ENCODE measurements around the gene SCAPER. TPM values are rescaled to one million over a fixed set of nuclear protein-coding genes. Genes with fewer than 3 reads are reported as not detected.
A peak's percentile ranks its signal among the peaks of the same experiment; 100 is the strongest.

The SCAPER gene
- total and polyA plus RNA-seq, 2 experiments from 2014 or later, result 27.0 to 35.7 TPM

DNA sequence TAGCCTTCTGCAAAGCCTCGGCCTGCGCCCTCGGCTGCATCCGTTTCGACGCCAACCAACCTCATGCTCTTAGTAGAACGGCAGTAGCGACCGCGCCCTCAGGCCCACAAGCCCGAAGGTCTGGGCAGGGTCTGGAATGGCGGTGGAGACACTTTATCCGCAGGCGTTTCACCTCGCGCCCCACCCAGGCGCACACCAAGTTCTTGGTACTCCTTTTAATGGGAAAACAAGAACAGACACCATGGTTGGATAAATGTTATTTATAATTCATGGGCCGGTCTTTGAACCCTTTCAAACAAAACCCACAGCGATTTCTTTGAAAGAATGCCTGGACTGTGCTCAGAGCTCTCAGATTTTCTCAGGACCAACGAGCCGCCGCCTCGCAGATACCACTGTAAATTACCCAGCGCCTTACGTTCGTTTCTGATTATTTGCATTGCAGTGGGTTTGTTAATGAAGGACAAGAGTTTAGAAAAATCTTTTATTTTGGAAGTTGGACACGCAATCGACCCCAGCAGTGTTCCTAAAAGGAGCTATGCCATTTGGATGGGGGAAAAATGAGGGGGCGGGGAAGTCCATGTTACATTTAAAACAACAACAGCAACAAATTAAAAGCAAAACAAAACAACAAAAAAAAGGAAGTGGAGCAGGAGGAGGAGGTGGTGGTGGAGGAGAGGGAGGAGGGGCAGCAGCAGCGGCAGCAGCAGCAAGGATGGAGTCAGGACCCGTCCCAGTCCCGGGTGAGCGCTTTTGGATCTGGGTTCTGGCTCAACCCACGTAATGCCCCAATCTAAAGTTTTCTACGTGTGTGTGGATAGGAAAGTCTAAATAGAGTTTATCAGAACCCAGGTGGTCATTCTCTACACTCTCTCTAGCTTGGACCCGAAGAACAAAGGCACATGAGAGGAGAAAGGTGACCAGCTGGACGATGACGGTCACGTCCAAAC lies 569.6 kb downstream of the SCAPER start:
- H3K4me3 ChIP-seq, result peak overlapping the region; percentile 10

DNA sequence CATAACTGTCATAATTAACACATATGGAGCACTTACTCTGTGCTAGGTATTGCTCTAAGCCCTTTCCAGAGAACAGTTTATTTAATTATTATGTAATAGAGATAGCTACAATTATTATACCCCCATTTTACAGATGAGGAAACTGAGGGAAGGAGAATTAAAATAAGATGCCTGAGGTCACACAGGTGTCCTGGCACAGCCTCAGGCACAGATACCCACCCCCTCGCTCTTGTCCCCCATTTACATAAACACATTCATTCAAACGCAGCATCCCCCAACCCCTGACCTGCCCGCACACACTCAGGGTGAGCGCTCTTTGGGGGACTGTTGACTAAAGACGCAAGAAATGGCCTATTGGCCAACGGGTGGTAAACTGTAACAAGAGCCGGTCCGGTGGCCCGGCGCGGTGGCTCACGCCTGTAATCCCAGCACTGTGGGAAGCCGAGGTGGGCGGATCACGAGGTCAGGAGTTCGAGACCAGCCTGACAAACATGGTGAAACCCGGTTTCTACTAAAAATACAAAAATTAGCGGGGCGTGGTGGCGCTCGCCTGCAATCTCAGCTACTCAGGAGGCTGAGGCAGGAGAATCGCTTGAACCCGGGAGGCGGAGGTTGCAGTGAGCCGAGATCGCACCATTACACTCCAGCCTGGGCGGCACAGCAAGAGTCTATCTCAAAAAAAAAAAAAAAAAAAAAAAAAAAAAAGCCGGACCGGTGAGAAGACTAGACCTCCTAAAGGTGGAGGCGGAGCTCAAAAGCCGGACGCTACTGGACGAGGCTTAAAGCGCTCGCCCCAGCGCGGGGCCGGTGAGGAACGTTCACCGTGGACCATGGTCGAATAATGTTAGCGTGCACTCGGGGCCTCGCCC lies 570.5 kb downstream of the SCAPER start:
- no peaks in the 10 kb centered on the region for H3K9me3 ChIP-seq (ENCODE audit: low read depth)
- H3K36me3 ChIP-seq, result no peaks in the 10 kb centered on the region
- DNase-seq (ENCODE audit: low read depth in 1 of 2, low spot score in 1 of 2), result no peak
- H3K27ac ChIP-seq, result no peak overlapping the region
- no peak overlapping the region for H3K4me3 ChIP-seq
- peaks cover 6% of the 10 kb centered on the region for H3K4me1 ChIP-seq (ENCODE audit: low read depth)
- peaks cover 74% of the 10 kb centered on the region for H3K27me3 ChIP-seq
- TF ChIP-seq, protein P1, sequence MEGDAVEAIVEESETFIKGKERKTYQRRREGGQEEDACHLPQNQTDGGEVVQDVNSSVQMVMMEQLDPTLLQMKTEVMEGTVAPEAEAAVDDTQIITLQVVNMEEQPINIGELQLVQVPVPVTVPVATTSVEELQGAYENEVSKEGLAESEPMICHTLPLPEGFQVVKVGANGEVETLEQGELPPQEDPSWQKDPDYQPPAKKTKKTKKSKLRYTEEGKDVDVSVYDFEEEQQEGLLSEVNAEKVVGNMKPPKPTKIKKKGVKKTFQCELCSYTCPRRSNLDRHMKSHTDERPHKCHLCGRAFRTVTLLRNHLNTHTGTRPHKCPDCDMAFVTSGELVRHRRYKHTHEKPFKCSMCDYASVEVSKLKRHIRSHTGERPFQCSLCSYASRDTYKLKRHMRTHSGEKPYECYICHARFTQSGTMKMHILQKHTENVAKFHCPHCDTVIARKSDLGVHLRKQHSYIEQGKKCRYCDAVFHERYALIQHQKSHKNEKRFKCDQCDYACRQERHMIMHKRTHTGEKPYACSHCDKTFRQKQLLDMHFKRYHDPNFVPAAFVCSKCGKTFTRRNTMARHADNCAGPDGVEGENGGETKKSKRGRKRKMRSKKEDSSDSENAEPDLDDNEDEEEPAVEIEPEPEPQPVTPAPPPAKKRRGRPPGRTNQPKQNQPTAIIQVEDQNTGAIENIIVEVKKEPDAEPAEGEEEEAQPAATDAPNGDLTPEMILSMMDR (IDR thresholded peaks at IDR 0.05; ENCODE audit: low read depth, low read length), result no peak

More for the DNA sequence above, 569.6 kb downstream of the SCAPER start:
- DNase-seq (ENCODE audit: low read depth in 1 of 2, low spot score in 1 of 2), result peak in 1 of 2 donors; percentile 17
- H3K27ac ChIP-seq, result no peak overlapping the region
- no peaks in the 10 kb centered on the region for H3K36me3 ChIP-seq
- no peaks in the 10 kb centered on the region for H3K9me3 ChIP-seq (ENCODE audit: low read depth)
- peaks cover 83% of the 10 kb centered on the region for H3K27me3 ChIP-seq
- TF ChIP-seq, protein P1 (IDR thresholded peaks at IDR 0.05; ENCODE audit: low read depth, low read length), result no peak
- peaks cover 13% of the 10 kb centered on the region for H3K4me1 ChIP-seq (ENCODE audit: low read depth)

DNA sequence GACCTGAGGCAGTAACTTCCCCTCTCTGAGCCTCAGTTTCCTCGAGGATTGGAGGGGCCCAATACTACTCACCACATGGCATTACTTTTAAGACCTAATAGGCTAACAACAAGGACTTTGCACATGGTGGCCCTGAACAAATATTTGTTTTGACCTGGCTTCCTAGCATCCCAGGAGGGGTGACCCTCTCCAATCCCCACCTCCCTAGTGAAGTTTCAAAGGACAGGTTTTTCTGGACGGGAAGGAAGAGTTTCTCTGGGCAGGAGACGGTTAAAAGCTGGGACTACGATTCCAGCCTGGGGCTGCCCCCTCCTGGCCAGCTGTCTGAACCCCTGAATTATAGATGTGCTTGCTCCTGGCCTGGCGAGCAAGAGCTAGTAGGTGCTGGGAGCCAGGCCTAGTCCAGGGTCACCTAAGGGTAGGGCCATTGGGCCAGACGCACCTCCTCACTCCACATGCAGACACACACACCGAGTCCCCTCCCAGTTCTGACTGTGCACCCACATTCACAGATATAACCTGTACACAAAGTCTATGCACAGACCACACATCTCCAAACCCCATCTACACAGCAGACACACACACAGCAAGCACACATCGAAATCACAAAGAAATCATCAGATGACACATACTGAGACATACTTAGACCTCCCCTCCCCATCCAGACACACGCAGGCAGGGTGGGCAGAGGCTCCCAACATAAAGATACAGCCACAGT lies 571.3 kb downstream of the SCAPER start:
- Histone ChIP-seq H3K9me3 (ENCODE audit: low read depth) (no peaks in the 10 kb centered on the region), H3K27ac (no peak overlapping the region), H3K27me3 (peaks cover 66% of the 10 kb centered on the region), H3K4me3 (no peak overlapping the region), H3K4me1 (ENCODE audit: low read depth) (peaks cover 6% of the 10 kb centered on the region), H3K36me3 (no peaks in the 10 kb centered on the region)
- TF ChIP-seq, protein P1 (IDR thresholded peaks at IDR 0.05; ENCODE audit: low read depth, low read length), result peak; percentile 28
- DNase-seq (ENCODE audit: low read depth in 1 of 2, low spot score in 1 of 2), result peak in 1 of 2 donors; percentile 11

DNA sequence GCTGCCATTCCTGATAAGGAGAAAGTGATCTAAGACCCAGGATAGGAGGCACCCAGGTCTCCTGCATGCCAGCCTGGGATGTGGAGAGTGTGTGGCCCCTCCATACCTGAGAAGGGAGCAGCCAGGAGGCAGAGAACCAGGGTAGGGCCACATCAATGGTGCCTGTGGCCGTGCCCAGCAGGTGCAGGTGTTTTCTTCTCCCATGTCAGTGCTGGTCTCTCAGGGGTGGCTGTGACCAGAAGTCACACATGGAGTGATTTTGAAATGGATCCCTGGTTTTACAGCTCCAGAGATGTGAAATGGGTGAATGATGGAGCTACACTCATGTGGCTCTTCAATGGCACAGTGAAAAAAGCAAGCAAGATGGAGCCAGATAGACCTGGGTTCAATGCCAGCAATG lies 571.8 kb downstream of the SCAPER start:
- no peak for DNase-seq (ENCODE audit: low read depth in 1 of 2, low spot score in 1 of 2)
- Histone ChIP-seq H3K36me3 (no peaks in the 10 kb centered on the region), H3K4me1 (ENCODE audit: low read depth) (peaks cover 6% of the 10 kb centered on the region), H3K4me3 (no peak overlapping the region), H3K27ac (no peak overlapping the region), H3K27me3 (peaks cover 61% of the 10 kb centered on the region), H3K9me3 (ENCODE audit: low read depth) (no peaks in the 10 kb centered on the region)
- TF ChIP-seq, protein P1 (IDR thresholded peaks at IDR 0.05; ENCODE audit: low read depth, low read length), result no peak

DNA sequence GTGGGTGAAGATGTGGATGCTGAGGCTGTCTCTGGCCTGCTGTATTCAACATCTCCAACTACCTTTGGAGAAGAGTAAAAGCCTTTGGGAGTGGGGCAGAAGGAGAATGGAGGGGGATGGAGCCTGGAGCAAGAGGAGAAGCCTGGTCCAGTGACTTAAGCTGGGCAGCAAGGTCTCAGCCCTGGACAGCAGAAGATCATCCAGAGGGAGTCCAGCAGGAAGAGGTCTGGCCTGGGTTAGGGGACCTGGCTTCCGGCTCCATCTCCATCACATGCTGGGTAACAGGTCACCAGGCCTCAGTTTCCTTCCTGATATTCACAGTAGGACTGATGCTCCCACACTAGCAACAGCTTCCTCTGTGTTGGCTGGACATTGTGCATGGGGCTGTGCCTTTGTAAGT lies 572.3 kb downstream of the SCAPER start:
- TF ChIP-seq, protein P1 (IDR thresholded peaks at IDR 0.05; ENCODE audit: low read depth, low read length), result no peak
- no peak overlapping the region for H3K27ac ChIP-seq
- peaks cover 6% of the 10 kb centered on the region for H3K4me1 ChIP-seq (ENCODE audit: low read depth)
- peaks cover 56% of the 10 kb centered on the region for H3K27me3 ChIP-seq
- H3K36me3 ChIP-seq, result no peaks in the 10 kb centered on the region
- DNase-seq (ENCODE audit: low read depth in 1 of 2, low spot score in 1 of 2), result no peak
- H3K9me3 ChIP-seq (ENCODE audit: low read depth), result no peaks in the 10 kb centered on the region
- H3K4me3 ChIP-seq, result no peak overlapping the region
